Activated CD4-positive, alpha-beta memory T cell treated with anti-CD3 and anti-CD28 coated beads, Interleukin-2, amount 10 ng/mL, durations not matched to agents 7 days and 5 days (primary cell): ENCODE measurements around the gene SPRTN. TPM values are rescaled to one million over a fixed set of nuclear protein-coding genes. Genes with fewer than 3 reads are reported as not detected.
"Not testable (repeated sequence)": the region's sequence is repeated elsewhere in the genome, so short reads cannot be mapped to it uniquely, and the experiment has no call there.

Experiments
- CTCF ChIA-PET: fragments of 350-600 bp; sonication (Branson Sonifier 250); formaldehyde crosslinking; loops from one replicate; lab custom pipeline; 2021; ENCODE audit warnings: antibody characterized with exemption, inconsistent platforms; lab: Charles Lee
- POLR2A ChIA-PET: fragments of 350-600 bp; sonication (Branson Sonifier 250); formaldehyde crosslinking; loops from one replicate; lab custom pipeline; 2021; ENCODE audit warnings: antibody characterized with exemption; lab: Charles Lee
- DNase-seq: peaks from one replicate; pipeline ENCODE4 v3.0.0-alpha.2; 2020
- H3K27ac Mint-ChIP-seq: one replicate; pipeline ENCODE4 v1.8.0; 2021; ENCODE audit warnings: mild to moderate bottlenecking, mixed read lengths
- H3K27me3 Mint-ChIP-seq: one replicate; pipeline ENCODE4 v1.8.0; 2021; ENCODE audit warnings: mixed read lengths
- H3K36me3 Mint-ChIP-seq: one replicate; pipeline ENCODE4 v1.8.0; 2021; ENCODE audit warnings: low read depth, mixed read lengths
- H3K4me1 Mint-ChIP-seq: one replicate; pipeline ENCODE4 v1.8.0; 2021; ENCODE audit warnings: mixed read lengths
- H3K4me3 Mint-ChIP-seq: one replicate; pipeline ENCODE4 v1.8.0; 2021; ENCODE audit warnings: mild to moderate bottlenecking, mixed read lengths
- H3K9me3 Mint-ChIP-seq: one replicate; pipeline ENCODE4 v1.8.0; 2021; ENCODE audit warnings: mixed read lengths
- total RNA-seq, 2 experiments: library from RNA; stranded (reverse); gene quantifications; one replicate each; pipeline ENCODE4 v1.2.3, GENCODE V29; 2021

The SPRTN gene
- total RNA-seq, 2 experiments from 2014 or later = 14.8 to 15.6 TPM

DNA sequence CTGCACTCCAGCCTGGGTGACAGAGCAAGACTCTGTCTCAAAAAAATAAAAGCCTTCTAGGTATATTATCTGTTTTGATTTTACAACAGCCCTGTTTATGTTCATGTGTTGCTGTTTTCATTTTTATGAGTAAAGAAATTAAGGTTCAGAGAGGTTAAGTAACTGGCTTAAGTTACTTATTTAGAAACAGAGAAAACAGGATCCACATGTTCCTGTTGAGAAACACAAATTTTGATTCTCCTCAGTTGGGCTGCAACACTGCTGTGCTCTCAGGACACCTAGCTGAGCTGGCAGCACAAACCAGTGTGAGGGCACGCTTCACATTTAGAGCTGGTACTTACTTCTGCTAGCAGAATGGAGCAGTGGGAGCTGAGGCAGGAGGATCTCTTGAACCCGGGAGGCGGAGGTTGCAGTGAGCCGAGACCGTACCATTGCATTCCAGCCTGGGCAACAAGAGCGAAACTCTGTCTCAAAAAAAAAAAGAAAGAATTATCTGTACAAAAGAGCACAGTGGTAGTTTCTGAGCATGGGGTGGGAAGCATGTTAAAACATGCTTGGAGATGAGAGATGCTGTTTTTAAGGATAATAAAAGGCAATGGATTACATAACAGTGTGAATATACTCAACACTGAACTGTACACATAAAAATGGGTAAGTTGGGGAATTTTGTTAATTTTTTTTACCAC, 2.4 kb downstream of the SPRTN start:
- Mint-ChIP-seq H3K9me3 (no peaks in the 10 kb centered on the region), H3K4me3 (no peak overlapping the region), H3K27me3 (peaks cover 2% of the 10 kb centered on the region), H3K27ac (no peak overlapping the region), H3K4me1 (peaks cover 40% of the 10 kb centered on the region), H3K36me3 (peaks cover 49% of the 10 kb centered on the region)
- no peak for DNase-seq
- POLR2A ChIA-PET = interaction anchor here (6.5 kb wide), 1 partner anchor 79 kb away, joined by 64 read pairs; the partner anchor contains the start of gene EGLN1
- CTCF ChIA-PET = interaction anchor here (0.7 to 1.7 kb wide), 3 partner anchors 25 to 258 kb away, joined by 3 to 6 read pairs (median 3); no protein-coding TSS in a partner anchor

DNA sequence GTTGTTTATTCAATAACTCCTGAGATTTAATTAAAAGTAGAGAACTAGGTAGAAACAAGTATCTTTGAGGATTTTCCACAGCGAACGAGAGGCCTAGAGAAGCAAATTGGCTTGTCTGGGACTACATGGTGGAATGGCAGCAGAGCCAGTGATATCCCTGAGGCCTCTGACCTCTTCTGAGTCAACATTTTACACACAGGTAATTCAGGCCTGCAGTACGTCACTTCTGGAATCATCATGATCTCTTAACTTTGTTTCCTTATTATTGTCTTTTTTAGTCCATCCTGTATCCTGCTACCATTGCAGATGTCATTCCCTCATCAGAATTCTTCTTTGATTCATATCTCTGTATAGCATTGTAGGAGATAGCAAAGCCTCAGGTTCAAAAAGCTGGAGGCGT, 9.9 kb downstream of the SPRTN start:
- POLR2A ChIA-PET = interaction anchor here (2.5 kb wide), 1 partner anchor 9 kb away, joined by 12 read pairs; the partner anchor contains the start of genes EXOC8 and SPRTN
- Mint-ChIP-seq H3K27ac (no peak overlapping the region), H3K9me3 (no peaks in the 10 kb centered on the region), H3K36me3 (peaks cover 29% of the 10 kb centered on the region), H3K4me1 (peaks cover 3% of the 10 kb centered on the region), H3K4me3 (no peak overlapping the region), H3K27me3 (no peaks in the 10 kb centered on the region)
- no peak for DNase-seq
- CTCF ChIA-PET = interaction anchor here (1.0 kb wide), 1 partner anchor 10 kb away, joined by 4 read pairs; the partner anchor contains the start of genes EXOC8 and SPRTN

DNA sequence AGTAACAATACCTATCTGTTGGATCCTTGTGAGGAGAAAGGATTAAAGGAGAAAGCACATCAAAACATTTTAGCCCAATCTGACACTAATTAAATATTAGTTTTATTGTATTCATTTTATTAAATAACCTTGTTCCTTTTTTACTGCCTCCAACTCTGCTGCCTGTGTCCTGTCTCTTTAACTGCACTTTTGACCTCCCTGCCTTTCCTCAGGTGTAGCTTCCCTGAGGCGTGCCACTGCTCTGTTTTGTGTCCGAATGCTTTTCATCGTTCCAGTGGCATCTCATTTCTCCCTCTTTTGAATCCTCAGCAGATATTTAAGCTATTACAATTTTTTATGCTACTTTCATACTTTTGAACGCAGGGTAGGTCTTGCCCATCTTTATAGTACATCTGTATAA, 10.3 kb downstream of the SPRTN start:
- no peaks in the 10 kb centered on the region for H3K27me3 Mint-ChIP-seq
- H3K27ac Mint-ChIP-seq = no peak overlapping the region
- no peaks in the 10 kb centered on the region for H3K9me3 Mint-ChIP-seq
- no peak for DNase-seq
- POLR2A ChIA-PET = interaction anchor here (2.5 kb wide), 1 partner anchor 10 kb away, joined by 12 read pairs; the partner anchor contains the start of genes EXOC8 and SPRTN
- CTCF ChIA-PET = interaction anchor here (1.0 kb wide), 1 partner anchor 11 kb away, joined by 4 read pairs; the partner anchor contains the start of genes EXOC8 and SPRTN
- peaks cover 2% of the 10 kb centered on the region for H3K4me1 Mint-ChIP-seq
- no peak overlapping the region for H3K4me3 Mint-ChIP-seq
- H3K36me3 Mint-ChIP-seq = peaks cover 29% of the 10 kb centered on the region

DNA sequence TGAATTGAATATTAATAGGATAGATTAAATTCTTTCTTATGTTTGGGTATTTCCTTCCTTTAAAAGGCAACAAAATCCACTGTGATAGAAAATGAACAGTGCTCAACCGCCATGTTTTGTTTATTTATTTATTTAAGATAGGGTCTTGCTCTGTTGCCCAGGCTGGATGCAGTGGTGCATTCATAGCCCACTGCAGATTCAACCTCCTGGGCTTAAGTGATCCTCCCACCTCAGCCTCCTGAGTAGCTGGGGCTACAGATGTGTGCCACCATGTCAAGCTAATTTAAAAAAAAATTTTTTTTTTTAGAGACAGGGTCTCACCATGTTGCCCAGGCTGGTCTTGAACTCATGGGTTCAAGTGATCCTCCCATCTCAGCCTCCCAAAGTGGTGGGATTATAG, 10.8 kb downstream of the SPRTN start:
- H3K4me3 Mint-ChIP-seq, H3K27ac Mint-ChIP-seq, H3K27me3 Mint-ChIP-seq, H3K9me3 Mint-ChIP-seq, DNase-seq, H3K4me1 Mint-ChIP-seq: not testable (repeated sequence)
- peaks cover 25% of the 10 kb centered on the region for H3K36me3 Mint-ChIP-seq
- POLR2A ChIA-PET = interaction anchor here (2.5 kb wide), 1 partner anchor 10 kb away, joined by 12 read pairs; the partner anchor contains the start of genes EXOC8 and SPRTN
- CTCF ChIA-PET = interaction anchor here (1.0 kb wide), 1 partner anchor 11 kb away, joined by 4 read pairs; the partner anchor contains the start of genes EXOC8 and SPRTN

DNA sequence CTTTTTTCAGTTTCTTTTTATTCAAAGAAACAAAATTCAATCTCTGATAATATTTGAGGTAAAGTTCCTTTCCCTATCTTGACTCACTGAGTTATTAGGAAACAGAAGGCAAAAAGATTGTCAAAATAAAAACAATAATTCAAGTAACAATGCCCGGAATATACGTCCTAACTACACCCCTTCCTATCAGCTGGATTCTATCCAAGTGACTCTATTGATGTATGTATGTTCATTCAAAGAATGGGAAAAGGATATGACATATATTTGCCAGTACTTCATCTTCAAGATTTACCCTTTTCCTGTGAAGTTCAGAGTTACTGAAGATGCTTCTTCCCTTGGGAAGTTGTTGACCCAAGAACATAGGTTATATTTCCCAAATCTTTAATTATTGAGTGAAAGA, 13.7 kb downstream of the SPRTN start:
- CTCF ChIA-PET = no interaction called here
- Mint-ChIP-seq H3K27ac (no peak overlapping the region), H3K4me1 (no peaks in the 10 kb centered on the region), H3K4me3 (no peak overlapping the region), H3K27me3 (no peaks in the 10 kb centered on the region), H3K36me3 (peaks cover 25% of the 10 kb centered on the region), H3K9me3 (no peaks in the 10 kb centered on the region)
- POLR2A ChIA-PET = interaction anchor here (1.6 kb wide), 1 partner anchor 14 kb away, joined by 6 read pairs; the partner anchor contains the start of genes EXOC8 and SPRTN
- no peak for DNase-seq

DNA sequence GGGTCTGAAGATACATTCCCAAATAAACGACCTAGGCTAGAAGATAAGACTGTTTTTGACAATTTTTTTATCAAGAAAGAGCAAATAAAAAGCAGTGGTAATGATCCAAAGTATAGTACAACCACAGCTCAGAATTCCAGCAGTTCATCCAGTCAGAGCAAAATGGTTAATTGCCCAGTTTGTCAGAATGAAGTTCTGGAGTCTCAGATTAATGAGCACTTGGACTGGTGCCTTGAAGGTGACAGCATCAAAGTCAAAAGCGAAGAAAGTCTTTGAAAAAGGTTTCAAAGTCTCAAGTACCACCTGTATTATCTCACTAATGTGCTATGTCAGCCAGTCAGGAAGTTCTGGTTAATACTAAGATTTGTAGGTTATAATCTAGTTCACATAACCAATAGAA, 15.0 kb downstream of the SPRTN start:
- DNase-seq = no peak
- Mint-ChIP-seq H3K9me3 (no peaks in the 10 kb centered on the region), H3K27me3 (no peaks in the 10 kb centered on the region), H3K36me3 (peaks cover 23% of the 10 kb centered on the region), H3K4me3 (no peak overlapping the region), H3K27ac (no peak overlapping the region), H3K4me1 (peaks cover 5% of the 10 kb centered on the region)
- ChIA-PET POLR2A (no interaction called here), CTCF (no interaction called here)

DNA sequence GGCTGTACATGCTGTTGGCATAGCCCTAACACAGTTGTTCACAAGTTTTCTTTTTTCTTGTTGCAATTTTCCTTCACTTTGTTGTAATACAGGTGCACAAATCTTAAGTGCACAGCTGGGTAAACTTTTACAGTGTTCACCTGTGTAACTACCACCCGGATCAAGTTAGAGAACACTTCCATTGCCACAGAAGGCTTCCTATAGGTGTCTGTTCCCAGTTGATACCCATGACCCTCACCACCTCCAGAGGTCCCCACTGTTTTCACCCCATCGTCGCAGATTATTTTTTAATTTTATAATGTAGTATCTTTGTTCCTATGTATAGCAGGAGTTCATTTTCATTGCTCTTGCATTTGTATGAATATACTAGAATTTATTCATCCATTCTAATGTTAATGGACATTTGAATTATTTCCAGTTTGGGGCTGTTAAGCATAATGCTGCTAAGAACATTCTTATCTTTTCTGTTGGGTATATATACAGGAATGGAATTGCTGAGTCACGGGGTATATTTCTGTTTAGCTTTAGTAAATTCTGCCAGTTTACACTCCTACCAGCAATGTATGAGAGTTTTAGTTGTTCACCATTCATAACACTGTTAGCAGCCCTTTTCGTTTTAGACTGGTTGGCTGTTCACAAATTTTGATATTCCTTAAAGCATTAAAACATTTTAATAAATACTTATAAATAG, 16.4 kb downstream of the SPRTN start:
- H3K4me1 Mint-ChIP-seq = peaks cover 6% of the 10 kb centered on the region
- H3K4me3 Mint-ChIP-seq = no peak overlapping the region
- no peaks in the 10 kb centered on the region for H3K9me3 Mint-ChIP-seq
- no peak for DNase-seq
- ChIA-PET POLR2A (interaction anchor here (0.8 to 1.0 kb wide), 2 partner anchors 16 to 67 kb away, joined by 3 to 4 read pairs; no protein-coding TSS in a partner anchor), CTCF (no interaction called here)
- H3K27me3 Mint-ChIP-seq = no peaks in the 10 kb centered on the region
- H3K36me3 Mint-ChIP-seq = peaks cover 17% of the 10 kb centered on the region
- no peak overlapping the region for H3K27ac Mint-ChIP-seq

DNA sequence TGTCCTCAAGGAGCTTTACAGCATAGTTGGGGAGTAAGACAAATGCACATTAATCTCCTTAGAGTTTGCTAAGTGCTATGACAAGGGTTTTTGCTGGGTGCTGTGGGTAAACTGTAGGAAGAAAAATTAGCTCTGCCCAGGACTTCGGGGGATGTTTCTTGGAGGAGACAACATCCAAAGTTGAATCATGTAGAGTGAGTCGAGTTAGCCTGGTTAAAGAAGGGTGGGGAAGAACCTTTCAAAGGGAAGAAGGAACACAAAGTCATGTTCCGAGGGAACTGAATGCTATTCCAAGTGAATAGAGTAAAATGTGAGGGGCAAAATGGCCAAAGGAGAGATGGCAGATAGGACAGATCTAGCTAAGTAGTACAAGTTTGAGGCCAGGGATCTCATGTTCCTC, 17.1 kb downstream of the SPRTN start:
- H3K4me3 Mint-ChIP-seq = no peak overlapping the region
- H3K9me3 Mint-ChIP-seq = no peaks in the 10 kb centered on the region
- ChIA-PET POLR2A (interaction anchor here (0.7 to 1.3 kb wide), 4 partner anchors 16 to 233 kb away, joined by 3 to 4 read pairs (median 3); partner anchors contain the start of gene EXOC8), CTCF (interaction anchor here (1.1 kb wide), 1 partner anchor 248 kb away, joined by 3 read pairs; no protein-coding TSS in a partner anchor)
- no peak for DNase-seq
- peaks cover 17% of the 10 kb centered on the region for H3K36me3 Mint-ChIP-seq
- no peak overlapping the region for H3K27ac Mint-ChIP-seq
- H3K27me3 Mint-ChIP-seq = no peaks in the 10 kb centered on the region
- peaks cover 6% of the 10 kb centered on the region for H3K4me1 Mint-ChIP-seq

DNA sequence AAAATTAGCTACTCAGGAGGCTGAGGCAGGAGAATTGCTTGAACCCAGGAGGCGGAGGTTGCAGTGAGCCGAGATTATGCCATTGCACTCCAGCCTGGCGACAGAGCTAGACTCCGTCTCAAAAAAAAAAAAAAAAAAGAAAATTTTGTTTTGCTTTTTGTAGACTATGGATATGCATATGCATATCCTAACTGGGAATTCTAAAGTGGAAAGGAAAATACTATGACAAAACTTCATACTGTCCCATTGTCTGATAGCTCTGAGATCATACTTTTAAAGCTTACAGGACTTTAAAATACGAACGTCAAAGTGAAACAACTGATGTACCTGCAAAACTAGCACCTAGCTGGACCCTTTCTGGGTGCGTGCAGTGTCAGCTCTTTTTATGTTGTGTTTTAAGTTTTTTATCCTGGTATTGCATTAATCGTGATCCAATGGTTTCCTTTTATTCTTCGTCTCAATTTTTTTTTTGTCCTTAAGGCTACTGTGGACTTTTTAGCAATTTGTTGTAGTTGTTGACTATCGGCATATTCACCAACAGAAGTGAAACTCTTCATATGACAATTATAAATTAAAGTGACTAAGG, 19.2 kb downstream of the SPRTN start:
- ChIA-PET POLR2A (interaction anchor here (0.7 to 1.1 kb wide), 3 partner anchors 173 to 246 kb away, joined by 3 read pairs; no protein-coding TSS in a partner anchor), CTCF (interaction anchor here (0.8 to 3.2 kb wide), 20 partner anchors 10 to 535 kb away, joined by 3 to 37 read pairs (median 4); partner anchors contain the start of genes EXOC8 and SPRTN)
- peaks cover 6% of the 10 kb centered on the region for H3K4me1 Mint-ChIP-seq
- H3K4me3 Mint-ChIP-seq = no peak overlapping the region
- no peak for DNase-seq
- H3K36me3 Mint-ChIP-seq = peaks cover 25% of the 10 kb centered on the region
- H3K27ac Mint-ChIP-seq = no peak overlapping the region
- no peaks in the 10 kb centered on the region for H3K27me3 Mint-ChIP-seq
- H3K9me3 Mint-ChIP-seq = no peaks in the 10 kb centered on the region

DNA sequence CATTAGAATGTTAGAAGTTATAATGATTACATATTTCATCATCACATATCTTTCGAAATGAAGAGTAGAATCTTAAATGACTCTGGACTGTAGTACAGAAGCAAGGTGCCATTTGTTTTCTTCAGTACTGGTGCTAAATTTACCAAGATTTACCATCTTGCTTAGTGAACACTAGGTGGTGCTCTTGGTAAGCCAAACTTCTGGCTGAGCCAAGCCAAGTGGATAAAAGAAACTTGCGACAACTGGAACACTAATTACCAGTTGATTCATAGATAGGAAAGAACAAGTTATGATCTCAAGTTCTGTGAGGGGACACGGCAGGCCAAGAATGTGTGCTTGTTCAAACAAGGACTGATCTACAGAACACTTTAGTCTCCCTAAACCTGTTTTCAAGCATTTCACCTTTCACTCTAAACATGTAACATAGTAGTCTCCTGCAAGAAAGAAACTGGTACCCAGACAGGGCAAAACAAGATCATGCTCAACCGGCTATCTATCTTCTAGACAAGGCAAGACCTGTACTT, 19.8 kb downstream of the SPRTN start:
- CTCF ChIA-PET = interaction anchor here (0.8 to 3.2 kb wide), 20 partner anchors 10 to 535 kb away, joined by 3 to 37 read pairs (median 4); partner anchors contain the start of genes EXOC8 and SPRTN
- H3K27me3 Mint-ChIP-seq = no peaks in the 10 kb centered on the region
- H3K27ac Mint-ChIP-seq = no peak overlapping the region
- peaks cover 24% of the 10 kb centered on the region for H3K36me3 Mint-ChIP-seq
- POLR2A ChIA-PET = interaction anchor here (1.0 kb wide), 1 partner anchor 173 kb away, joined by 3 read pairs; no protein-coding TSS in a partner anchor
- H3K4me1 Mint-ChIP-seq = peaks cover 6% of the 10 kb centered on the region
- DNase-seq = peak; percentile 33
- H3K9me3 Mint-ChIP-seq = no peaks in the 10 kb centered on the region
- no peak overlapping the region for H3K4me3 Mint-ChIP-seq

DNA sequence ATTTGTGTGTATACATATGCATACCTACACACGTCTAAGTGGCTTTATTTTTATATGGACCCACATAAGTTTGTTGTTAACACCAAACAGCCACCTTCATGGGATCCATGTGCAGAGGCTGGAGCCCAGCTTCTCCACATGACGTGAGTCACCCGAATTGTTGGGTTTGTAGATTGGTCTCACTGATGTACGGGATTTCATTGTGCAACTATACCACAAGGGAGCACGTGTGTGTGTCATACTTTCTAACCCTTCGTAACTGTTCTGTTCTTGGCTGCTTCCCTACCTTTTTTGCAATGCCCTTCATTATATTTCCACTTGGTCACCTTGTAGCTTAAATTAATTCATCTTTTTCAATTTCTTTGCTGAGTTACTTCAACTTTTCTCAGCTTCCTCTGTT, 21.0 kb downstream of the SPRTN start:
- DNase-seq = no peak
- ChIA-PET POLR2A (interaction anchor here (1.0 kb wide), 1 partner anchor 171 kb away, joined by 3 read pairs; no protein-coding TSS in a partner anchor), CTCF (interaction anchor here (0.9 to 3.2 kb wide), 4 partner anchors 11 to 243 kb away, joined by 3 to 37 read pairs (median 4); partner anchors contain the start of genes EXOC8 and SPRTN)
- H3K36me3 Mint-ChIP-seq = peaks cover 28% of the 10 kb centered on the region
- H3K27ac Mint-ChIP-seq = no peak overlapping the region
- H3K4me3 Mint-ChIP-seq = no peak overlapping the region
- H3K27me3 Mint-ChIP-seq = no peaks in the 10 kb centered on the region
- peaks cover 6% of the 10 kb centered on the region for H3K4me1 Mint-ChIP-seq
- H3K9me3 Mint-ChIP-seq = no peaks in the 10 kb centered on the region

DNA sequence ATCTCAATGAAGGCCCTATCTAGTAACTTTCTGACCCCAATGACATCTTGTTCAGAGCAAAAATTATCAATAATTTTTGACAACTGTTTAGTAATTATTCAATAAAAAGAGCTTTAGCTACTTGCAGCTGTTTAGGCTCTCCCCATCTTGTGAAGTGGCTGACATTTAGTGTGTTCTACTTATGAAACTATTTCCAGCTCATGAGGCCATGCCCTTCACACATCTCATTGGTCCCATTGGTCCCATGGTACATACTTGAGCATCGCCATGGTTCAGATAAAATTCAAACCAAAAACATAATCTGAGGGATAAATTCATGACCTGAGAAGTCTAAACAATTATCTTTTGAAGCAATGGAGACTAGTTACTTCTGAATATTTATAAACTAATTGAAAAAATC, 24.2 kb downstream of the SPRTN start:
- Mint-ChIP-seq H3K4me1 (peaks cover 6% of the 10 kb centered on the region), H3K4me3 (no peak overlapping the region), H3K9me3 (no peaks in the 10 kb centered on the region), H3K36me3 (peaks cover 48% of the 10 kb centered on the region), H3K27me3 (no peaks in the 10 kb centered on the region), H3K27ac (no peak overlapping the region)
- no peak for DNase-seq
- ChIA-PET CTCF (interaction anchor here (1.1 to 1.7 kb wide), 3 partner anchors 27 to 241 kb away, joined by 4 to 8 read pairs (median 5); no protein-coding TSS in a partner anchor), POLR2A (interaction anchor here (1.0 to 1.1 kb wide), 2 partner anchors 25 to 167 kb away, joined by 3 to 4 read pairs; partner anchors contain the start of genes EXOC8 and SPRTN)
